ENCODE data around the gene MAP2K2.

DNA sequence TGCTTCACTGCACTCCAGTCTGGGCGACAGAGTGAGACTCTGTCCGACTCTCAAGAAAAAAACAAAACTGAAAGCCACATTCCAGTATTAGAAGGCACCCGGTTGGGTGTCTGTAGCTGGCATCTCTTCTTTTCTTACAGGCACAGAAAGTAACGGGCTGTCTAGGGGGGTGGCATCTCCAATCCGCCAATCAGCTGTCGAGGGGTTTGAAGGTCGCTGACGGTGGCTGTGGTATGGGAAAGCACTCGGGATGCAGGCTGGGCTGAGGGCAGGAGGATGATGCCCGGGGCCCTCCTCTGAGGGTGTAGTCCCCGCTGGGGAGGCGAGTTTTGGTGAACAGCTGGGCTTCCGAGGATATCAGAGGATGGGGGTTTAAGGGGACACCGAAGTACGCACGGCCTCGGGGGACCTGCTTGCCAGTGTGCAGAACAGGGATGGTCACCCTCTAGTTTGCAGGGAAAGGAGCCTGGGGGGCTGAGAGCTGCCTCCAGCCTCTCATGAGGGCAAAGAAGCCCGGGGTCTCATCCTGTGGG lies 30.2 kb downstream of the MAP2K2 start:
- TF ChIP-seq, protein P1, sequence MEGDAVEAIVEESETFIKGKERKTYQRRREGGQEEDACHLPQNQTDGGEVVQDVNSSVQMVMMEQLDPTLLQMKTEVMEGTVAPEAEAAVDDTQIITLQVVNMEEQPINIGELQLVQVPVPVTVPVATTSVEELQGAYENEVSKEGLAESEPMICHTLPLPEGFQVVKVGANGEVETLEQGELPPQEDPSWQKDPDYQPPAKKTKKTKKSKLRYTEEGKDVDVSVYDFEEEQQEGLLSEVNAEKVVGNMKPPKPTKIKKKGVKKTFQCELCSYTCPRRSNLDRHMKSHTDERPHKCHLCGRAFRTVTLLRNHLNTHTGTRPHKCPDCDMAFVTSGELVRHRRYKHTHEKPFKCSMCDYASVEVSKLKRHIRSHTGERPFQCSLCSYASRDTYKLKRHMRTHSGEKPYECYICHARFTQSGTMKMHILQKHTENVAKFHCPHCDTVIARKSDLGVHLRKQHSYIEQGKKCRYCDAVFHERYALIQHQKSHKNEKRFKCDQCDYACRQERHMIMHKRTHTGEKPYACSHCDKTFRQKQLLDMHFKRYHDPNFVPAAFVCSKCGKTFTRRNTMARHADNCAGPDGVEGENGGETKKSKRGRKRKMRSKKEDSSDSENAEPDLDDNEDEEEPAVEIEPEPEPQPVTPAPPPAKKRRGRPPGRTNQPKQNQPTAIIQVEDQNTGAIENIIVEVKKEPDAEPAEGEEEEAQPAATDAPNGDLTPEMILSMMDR (IDR thresholded peaks at IDR 0.05; ENCODE audit: low read depth, low read length), result no peak
- no peak for TF ChIP-seq EZH2phosphoT487 (IDR thresholded peaks at IDR 0.05; ENCODE audit: low read depth)

All from OCI-LY3 (cell line).